IMR-90 (cell line): ENCODE measurements around the gene ZBTB11. TPM values are rescaled to one million over a fixed set of nuclear protein-coding genes. Genes with fewer than 3 reads are reported as not detected.

ENCODE experiments used
- ATAC-seq: fragments of 200-7000 bp; cut with Tn5 transposase; 2 replicates; pipeline ENCODE4 v1.9.1; 2020; ENCODE audit warnings: low read depth, mild to moderate bottlenecking, moderate library complexity
- BruUV-seq: library from RNA; stranded (reverse); fragments of 400-500 nt; replicated peaks from 2 replicates; lab custom pipeline; 2021; lab: Mats Ljungman, UMichigan
- CTCF ChIA-PET: fragments of 300-600 bp; formaldehyde crosslinking; extraction: SDS; loops from one replicate; lab custom pipeline; 2021; ENCODE audit warnings: antibody characterized with exemption; lab: Yijun Ruan, JAX
- POLR2A ChIA-PET: fragments of 300-600 bp; sonication (Branson Sonifier 250); formaldehyde crosslinking; loops from one replicate; lab custom pipeline; 2022; ENCODE audit warnings: antibody characterized with exemption; ENCODE audit not compliant: unreplicated experiment; lab: Charles Lee
- DNase-seq: peaks from one replicate; pipeline ENCODE4 v3.0.0; 2013
- H2AFZ ChIP-seq: replicated peaks from 2 replicates; pipeline ENCODE3; 2013; ENCODE audit warnings: low read length, mild to moderate bottlenecking; ENCODE audit not compliant: poor library complexity
- H2AK5ac ChIP-seq: 2 replicates; pipeline ENCODE4 v1.6.1; 2013; ENCODE audit warnings: low read depth, low read length, inconsistent platforms
- H2AK9ac ChIP-seq: replicated peaks from 2 replicates; pipeline ENCODE3; 2013; ENCODE audit warnings: mild to moderate bottlenecking, low read depth, low read length, moderate library complexity; ENCODE audit not compliant: poor library complexity
- H2BK120ac ChIP-seq: 2 replicates; pipeline ENCODE4 v1.6.1; 2013; ENCODE audit warnings: low read depth, low read length, inconsistent platforms
- H2BK15ac ChIP-seq: 3 replicates; pipeline ENCODE4 v1.6.1; 2013; ENCODE audit warnings: low read depth, low read length, inconsistent platforms
- H2BK20ac ChIP-seq: 2 replicates; pipeline ENCODE4 v1.6.1; 2013; ENCODE audit warnings: low read depth, mild to moderate bottlenecking, inconsistent platforms, low read length, moderate library complexity
- H2BK5ac ChIP-seq: 2 replicates; pipeline ENCODE4 v1.6.1; 2013; ENCODE audit warnings: mild to moderate bottlenecking, low read depth, low read length, inconsistent platforms; ENCODE audit not compliant: poor library complexity, severe bottlenecking
- H3K14ac ChIP-seq: replicated peaks from 2 replicates; pipeline ENCODE4 v1.6.1; 2013; ENCODE audit warnings: low read depth, low read length, inconsistent platforms
- H3K18ac ChIP-seq: 2 replicates; pipeline ENCODE4 v1.6.1; 2013; ENCODE audit warnings: low read depth, low read length, control low read depth
- H3K23ac ChIP-seq: 2 replicates; pipeline ENCODE4 v1.6.1; 2013; ENCODE audit warnings: low read depth, low read length, inconsistent platforms
- H3K27ac ChIP-seq: 2 replicates; pipeline ENCODE4 v1.5.1; 2013; ENCODE audit warnings: mild to moderate bottlenecking, control low read depth, low read length; ENCODE audit not compliant: insufficient read depth
- H3K27me3 ChIP-seq: 2 replicates; pipeline ENCODE4 v1.6.1; 2013; ENCODE audit warnings: low read length; ENCODE audit not compliant: control insufficient read depth, insufficient read depth
- H3K36me3 ChIP-seq: 2 replicates; pipeline ENCODE4 v1.6.1; 2013; ENCODE audit warnings: low read length, mixed read lengths; ENCODE audit not compliant: control insufficient read depth, insufficient read depth
- H3K4ac ChIP-seq: 2 replicates; pipeline ENCODE4 v1.6.1; 2013; ENCODE audit warnings: low read depth, low read length, inconsistent platforms
- H3K4me1 ChIP-seq: 2 replicates; pipeline ENCODE4 v1.6.1; 2013; ENCODE audit warnings: low read length, mixed read lengths; ENCODE audit not compliant: control insufficient read depth, insufficient read depth
- H3K4me2 ChIP-seq: 2 replicates; pipeline ENCODE4 v1.6.1; 2013; ENCODE audit warnings: low read depth, mild to moderate bottlenecking, control low read depth, low read length, moderate library complexity
- H3K4me3 ChIP-seq: 2 replicates; pipeline ENCODE4 v1.5.1; 2013; ENCODE audit warnings: low read depth, mild to moderate bottlenecking, control low read depth, low read length, moderate library complexity; ENCODE audit not compliant: insufficient read depth
- H3K56ac ChIP-seq: 2 replicates; pipeline ENCODE4 v1.6.1; 2013; ENCODE audit warnings: low read length, inconsistent platforms; ENCODE audit not compliant: insufficient read depth; ENCODE audit errors: extremely low read depth
- H3K79me1 ChIP-seq, 2 experiments: 2 replicates each; pipeline ENCODE4 v1.6.1; 2013; ENCODE audit warnings: low read length in 2 of 2, inconsistent platforms in 1 of 2, low read depth in 1 of 2
- H3K9ac ChIP-seq: 2 replicates; pipeline ENCODE4 v1.6.1; 2013; ENCODE audit warnings: low read depth, low read length, control low read depth
- H3K9me1 ChIP-seq: 2 replicates; pipeline ENCODE4 v1.6.1; 2013; ENCODE audit warnings: low read length, inconsistent platforms; ENCODE audit not compliant: insufficient read depth
- H3K9me3 ChIP-seq: 2 replicates; pipeline ENCODE4 v1.6.1; 2013; ENCODE audit warnings: low read length; ENCODE audit not compliant: control insufficient read depth, insufficient read depth
- H4K20me1 ChIP-seq: 2 replicates; pipeline ENCODE4 v1.6.1; 2013; ENCODE audit warnings: low read length, inconsistent platforms; ENCODE audit not compliant: insufficient read depth
- H4K5ac ChIP-seq: 2 replicates; pipeline ENCODE4 v1.6.1; 2013; ENCODE audit warnings: mild to moderate bottlenecking, low read depth, low read length, control low read depth
- H4K8ac ChIP-seq, 2 experiments: 2 replicates each; pipeline ENCODE4 v1.6.1; 2013; ENCODE audit warnings: low read depth in 2 of 2, low read length in 2 of 2, control low read depth in 1 of 2, inconsistent platforms in 1 of 2
- H4K91ac ChIP-seq: 2 replicates; pipeline ENCODE4 v1.6.1; 2013; ENCODE audit warnings: low read depth, low read length, inconsistent platforms; ENCODE audit not compliant: insufficient read depth
- BHLHE40 ChIP-seq: fragments of 150-350 bp; IDR thresholded peaks from 2 replicates; pipeline ENCODE4 v1.6.1; 2016; ENCODE audit warnings: mild to moderate bottlenecking, low read depth, low read length
- CEBPB ChIP-seq: IDR thresholded peaks from 2 replicates; pipeline ENCODE4 v1.6.1; 2012; ENCODE audit warnings: low read depth, low read length, improper control_type of control experiment
- CHD1 ChIP-seq: IDR thresholded peaks from 2 replicates; pipeline ENCODE4 v1.6.1; 2012; ENCODE audit warnings: low read depth, low read length, improper control_type of control experiment
- FOS ChIP-seq: fragments of 150-350 bp; IDR thresholded peaks from 2 replicates; pipeline ENCODE4 v1.6.1; 2016; ENCODE audit warnings: low read depth, low read length
- MAFK ChIP-seq: IDR thresholded peaks from 2 replicates; pipeline ENCODE4 v1.6.1; 2012; ENCODE audit warnings: low read depth, low read length, improper control_type of control experiment
- MAZ ChIP-seq: IDR thresholded peaks from 2 replicates; pipeline ENCODE4 v1.6.1; 2012; ENCODE audit warnings: low read depth, mild to moderate bottlenecking, low read length, improper control_type of control experiment, moderate library complexity, borderline replicate concordance
- MXI1 ChIP-seq: IDR thresholded peaks from 2 replicates; pipeline ENCODE4 v1.6.1; 2012; ENCODE audit warnings: low read depth, mild to moderate bottlenecking, low read length, moderate library complexity, borderline replicate concordance
- NFE2L2 ChIP-seq: fragments of 150-350 bp; IDR thresholded peaks from 2 replicates; pipeline ENCODE4 v1.6.1; 2016; ENCODE audit warnings: low read depth, mild to moderate bottlenecking, low read length
- POLR2A ChIP-seq: IDR thresholded peaks from 2 replicates; pipeline ENCODE4 v1.6.1; 2012; ENCODE audit warnings: mild to moderate bottlenecking, low read depth, low read length
- RAD21 ChIP-seq: IDR thresholded peaks from 2 replicates; pipeline ENCODE4 v1.6.1; 2012; ENCODE audit warnings: low read length, improper control_type of control experiment
- RCOR1 ChIP-seq: IDR thresholded peaks from 2 replicates; pipeline ENCODE4 v1.6.1; 2012; ENCODE audit warnings: mild to moderate bottlenecking, low read length, improper control_type of control experiment; ENCODE audit not compliant: insufficient replicate concordance
- RFX5 ChIP-seq: IDR thresholded peaks from 2 replicates; pipeline ENCODE4 v1.8.0; 2012; ENCODE audit warnings: low read depth, mild to moderate bottlenecking, low read length, moderate library complexity
- SMC3 ChIP-seq: fragments of 150-350 bp; IDR thresholded peaks from 2 replicates; pipeline ENCODE4 v1.6.1; 2016; ENCODE audit warnings: low read depth, mild to moderate bottlenecking, antibody characterized with exemption, low read length, moderate library complexity
- WGBS, 2 experiments: methylation state at CpG; one replicate each; pipeline versions ENCODE4 v1.1.5 to v1.1.7; 2013; ENCODE audit warnings: missing lambda C conversion rate in 2 of 2; ENCODE audit not compliant: insufficient read length in 1 of 2; ENCODE audit errors: extremely low coverage in 2 of 2; 5-methylcytosine and 5-hydroxymethylcytosine counted together
- dilution Hi-C: fragments of 300-500 bp; cut with HindIII; formaldehyde crosslinking; loops from one replicate; pipeline ENCODE4 v1.14.3; 2018; ENCODE audit warnings: low sequenced_read_pairs; ENCODE audit not compliant: unreplicated experiment
- in situ Hi-C: fragments of 300-500 bp; cut with MboI; formaldehyde crosslinking; loops from 3 replicates; pipeline ENCODE4 v1.14.3; 2019; ENCODE audit warnings: low sequenced_read_pairs, inconsistent platforms, mixed read lengths
- intact Hi-C: fragments of 100-400 bp; cut with micrococcal nuclease; formaldehyde crosslinking; loops from 2 replicates; pipeline ENCODE4 v1.10.0; 2022
- polyA plus RNA-seq, 3 experiments: library from polyadenylated mRNA; depleted of rRNA; stranded (reverse); fragments of >200 nt; gene quantifications; 2 replicates each; pipeline ENCODE4 v1.2.3, GENCODE V29; 2012; ENCODE audit warnings: low replicate concordance in 1 of 3
- total RNA-seq: library from RNA; depleted of rRNA; stranded (reverse); fragments of >200 nt; gene quantifications from 2 replicates; pipeline ENCODE4 v1.2.3, GENCODE V29; 2012
- TF ChIP-seq, protein P1 (sequence below): conservative IDR thresholded peaks from 2 replicates; pipeline ENCODE4 v1.5.1; 2012; ENCODE audit warnings: mild to moderate bottlenecking, low read depth, low read length, improper control_type of control experiment
- TF ChIP-seq, protein P2 (sequence below): fragments of 150-350 bp; IDR thresholded peaks from 2 replicates; pipeline ENCODE4 v1.6.1; 2017; ENCODE audit warnings: mild to moderate bottlenecking, antibody characterized with exemption, low read length, low read depth
- TF ChIP-seq, protein P3 (sequence below): fragments of 150-350 bp; IDR thresholded peaks from 2 replicates; pipeline ENCODE4 v1.6.1; 2016; ENCODE audit warnings: low read depth, mild to moderate bottlenecking, low read length, moderate library complexity, borderline replicate concordance

The ZBTB11 gene
- total and polyA plus RNA-seq, 2 of the 4 experiments (the other 2 are of a cell fraction) = 6.0 to 17.2 TPM

DNA sequence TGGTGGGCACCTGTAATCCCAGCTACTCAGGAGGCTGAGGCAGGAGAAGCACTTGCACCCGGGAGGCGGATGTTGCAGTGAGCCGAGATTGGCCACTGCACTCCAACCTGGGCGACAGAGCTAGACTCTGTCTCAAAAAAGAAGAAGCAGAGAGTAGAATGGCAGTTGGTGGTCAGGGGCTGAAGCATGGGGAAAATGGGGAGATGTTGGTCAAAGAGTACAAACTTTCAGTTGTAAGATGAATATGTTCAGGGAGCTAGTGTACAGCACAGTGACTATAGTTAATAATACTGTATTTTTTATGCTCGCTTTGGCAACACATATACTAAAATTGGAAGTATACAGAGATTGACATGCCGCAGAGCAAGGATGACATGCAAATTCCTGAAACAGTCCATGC, 61.4 kb downstream of the ZBTB11 start:
- in situ Hi-C loops = no loop called here
- ATAC-seq (no peak), DNase-seq (no peak)
- Histone ChIP-seq H3K27ac (no peak overlapping the region), H4K8ac (no peak overlapping the region), H4K91ac (no peak overlapping the region), H3K9ac (no peak overlapping the region), H2BK15ac (no peak overlapping the region), H3K79me1 (no peaks in the 10 kb centered on the region), H3K4ac (no peak overlapping the region), H2BK20ac (no peak overlapping the region), H3K9me3 (no peaks in the 10 kb centered on the region), H3K4me1 (no peaks in the 10 kb centered on the region), H2AFZ (no peak overlapping the region), H2AK5ac (no peak overlapping the region), H3K9me1 (no peaks in the 10 kb centered on the region), H3K23ac (no peak overlapping the region), H3K4me2 (no peak overlapping the region), H3K56ac (no peak overlapping the region), H2AK9ac (no peak overlapping the region), H3K14ac (no peak overlapping the region), H2BK120ac (no peak overlapping the region), H4K20me1 (no peaks in the 10 kb centered on the region), H3K36me3 (no peaks in the 10 kb centered on the region), H4K5ac (no peak overlapping the region), H3K4me3 (no peak overlapping the region), H3K18ac (no peak overlapping the region), H3K27me3 (no peaks in the 10 kb centered on the region), H2BK5ac (no peak overlapping the region)
- 83% methylated on average over 1 of the region's 6 CpGs; no CpG with 5 or more reads in 1 of the 2 experiments for WGBS, 2 experiments
- CTCF ChIA-PET = no interaction called here
- dilution Hi-C loops = no loop called here
- intact Hi-C loops = no loop called here
- TF ChIP-seq CEBPB = no peak
- no peak for TF ChIP-seq MAFK
- no peak for TF ChIP-seq CHD1
- TF ChIP-seq MAZ = no peak
- no peak for TF ChIP-seq SMC3
- no peak for TF ChIP-seq MXI1
- TF ChIP-seq POLR2A = no peak
- TF ChIP-seq BHLHE40 = no peak
- no peak for TF ChIP-seq RFX5
- TF ChIP-seq RAD21 = no peak
- TF ChIP-seq FOS = no peak
- TF ChIP-seq, protein P1, sequence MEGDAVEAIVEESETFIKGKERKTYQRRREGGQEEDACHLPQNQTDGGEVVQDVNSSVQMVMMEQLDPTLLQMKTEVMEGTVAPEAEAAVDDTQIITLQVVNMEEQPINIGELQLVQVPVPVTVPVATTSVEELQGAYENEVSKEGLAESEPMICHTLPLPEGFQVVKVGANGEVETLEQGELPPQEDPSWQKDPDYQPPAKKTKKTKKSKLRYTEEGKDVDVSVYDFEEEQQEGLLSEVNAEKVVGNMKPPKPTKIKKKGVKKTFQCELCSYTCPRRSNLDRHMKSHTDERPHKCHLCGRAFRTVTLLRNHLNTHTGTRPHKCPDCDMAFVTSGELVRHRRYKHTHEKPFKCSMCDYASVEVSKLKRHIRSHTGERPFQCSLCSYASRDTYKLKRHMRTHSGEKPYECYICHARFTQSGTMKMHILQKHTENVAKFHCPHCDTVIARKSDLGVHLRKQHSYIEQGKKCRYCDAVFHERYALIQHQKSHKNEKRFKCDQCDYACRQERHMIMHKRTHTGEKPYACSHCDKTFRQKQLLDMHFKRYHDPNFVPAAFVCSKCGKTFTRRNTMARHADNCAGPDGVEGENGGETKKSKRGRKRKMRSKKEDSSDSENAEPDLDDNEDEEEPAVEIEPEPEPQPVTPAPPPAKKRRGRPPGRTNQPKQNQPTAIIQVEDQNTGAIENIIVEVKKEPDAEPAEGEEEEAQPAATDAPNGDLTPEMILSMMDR = no peak
- TF ChIP-seq, protein P2, sequence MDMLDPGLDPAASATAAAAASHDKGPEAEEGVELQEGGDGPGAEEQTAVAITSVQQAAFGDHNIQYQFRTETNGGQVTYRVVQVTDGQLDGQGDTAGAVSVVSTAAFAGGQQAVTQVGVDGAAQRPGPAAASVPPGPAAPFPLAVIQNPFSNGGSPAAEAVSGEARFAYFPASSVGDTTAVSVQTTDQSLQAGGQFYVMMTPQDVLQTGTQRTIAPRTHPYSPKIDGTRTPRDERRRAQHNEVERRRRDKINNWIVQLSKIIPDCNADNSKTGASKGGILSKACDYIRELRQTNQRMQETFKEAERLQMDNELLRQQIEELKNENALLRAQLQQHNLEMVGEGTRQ = no peak
- no peak for TF ChIP-seq NFE2L2
- TF ChIP-seq, protein P3, sequence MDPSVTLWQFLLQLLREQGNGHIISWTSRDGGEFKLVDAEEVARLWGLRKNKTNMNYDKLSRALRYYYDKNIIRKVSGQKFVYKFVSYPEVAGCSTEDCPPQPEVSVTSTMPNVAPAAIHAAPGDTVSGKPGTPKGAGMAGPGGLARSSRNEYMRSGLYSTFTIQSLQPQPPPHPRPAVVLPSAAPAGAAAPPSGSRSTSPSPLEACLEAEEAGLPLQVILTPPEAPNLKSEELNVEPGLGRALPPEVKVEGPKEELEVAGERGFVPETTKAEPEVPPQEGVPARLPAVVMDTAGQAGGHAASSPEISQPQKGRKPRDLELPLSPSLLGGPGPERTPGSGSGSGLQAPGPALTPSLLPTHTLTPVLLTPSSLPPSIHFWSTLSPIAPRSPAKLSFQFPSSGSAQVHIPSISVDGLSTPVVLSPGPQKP = no peak
- TF ChIP-seq RCOR1 = no peak
- BruUV-seq = no TSS peak
- POLR2A ChIA-PET = no interaction called here
